ENCODE measurements around the gene HS3ST4. TPM values are rescaled to one million over a fixed set of nuclear protein-coding genes. Genes with fewer than 3 reads are reported as not detected.

The HS3ST4 gene
- total and polyA plus RNA-seq, 2 experiments from 2014 or later: not detected

GRCh38 chr16:26111900-26112299, 420.1 kb downstream of the HS3ST4 start:
- Histone ChIP-seq H3K9me3 (ENCODE audit: low read depth) (no peaks in the 10 kb centered on the region), H3K4me3 (no peak overlapping the region), H3K27me3 (replicated peaks; ENCODE audit: insufficient read depth) (no peaks in the 10 kb centered on the region), H3K4me1 (ENCODE audit: insufficient read depth) (no peaks in the 10 kb centered on the region), H3K27ac (no peak overlapping the region), H3K9ac (no peak overlapping the region), H3F3A (ENCODE audit: insufficient read depth) (no peaks in the 10 kb centered on the region), H3K4me2 (ENCODE audit: unreplicated experiment) (no peak overlapping the region), H3K9me2 (ENCODE audit: insufficient read depth) (no peaks in the 10 kb centered on the region), H2AFZ (no peak overlapping the region), H4K20me1 (ENCODE audit: insufficient read depth) (no peaks in the 10 kb centered on the region), H3K36me3 (ENCODE audit: low read depth) (no peaks in the 10 kb centered on the region), H3K79me2 (ENCODE audit: insufficient read depth) (no peaks in the 10 kb centered on the region)
- 16 to 22% methylated on average over 5 of the region's 5 CpGs for WGBS, 2 experiments (ENCODE audit: low coverage in 1 of 2, low lambda C conversion rate in 2 of 2, missing lambda C conversion rate in 2 of 2)
- DNase-seq: peak; percentile 1
- in situ Hi-C loops (cut with MboI): no loop called here
- TF ChIP-seq EZH2 (IDR thresholded peaks at IDR 0.05; ENCODE audit: insufficient read depth, poor library complexity, severe bottlenecking) (no peak), EZH2phosphoT487 (IDR thresholded peaks at IDR 0.05; ENCODE audit: insufficient read depth, low read depth) (no peak)

GRCh38 chr16:26118575-26118974, 426.8 kb downstream of the HS3ST4 start:
- in situ Hi-C loops (cut with MboI): no loop called here
- no peaks in the 10 kb centered on the region for H3K79me2 ChIP-seq (ENCODE audit: insufficient read depth)
- H3K4me1 ChIP-seq (ENCODE audit: insufficient read depth): no peaks in the 10 kb centered on the region
- no peaks in the 10 kb centered on the region for H3K36me3 ChIP-seq (ENCODE audit: low read depth)
- 1% methylated on average over 3 of the region's 3 CpGs for WGBS, 2 experiments (ENCODE audit: low coverage in 1 of 2, low lambda C conversion rate in 2 of 2, missing lambda C conversion rate in 2 of 2)
- H2AFZ ChIP-seq: no peak overlapping the region
- no peak overlapping the region for H3K4me3 ChIP-seq
- no peaks in the 10 kb centered on the region for H3F3A ChIP-seq (ENCODE audit: insufficient read depth)
- no peaks in the 10 kb centered on the region for H3K27me3 ChIP-seq (replicated peaks; ENCODE audit: insufficient read depth)
- no peak overlapping the region for H3K27ac ChIP-seq
- no peak for DNase-seq
- H3K9me3 ChIP-seq (ENCODE audit: low read depth): no peaks in the 10 kb centered on the region
- no peaks in the 10 kb centered on the region for H3K9me2 ChIP-seq (ENCODE audit: insufficient read depth)
- no peaks in the 10 kb centered on the region for H4K20me1 ChIP-seq (ENCODE audit: insufficient read depth)
- H3K9ac ChIP-seq: no peak overlapping the region
- TF ChIP-seq EZH2phosphoT487 (IDR thresholded peaks at IDR 0.05; ENCODE audit: insufficient read depth, low read depth): no peak
- no peak for TF ChIP-seq EZH2 (IDR thresholded peaks at IDR 0.05; ENCODE audit: insufficient read depth, poor library complexity, severe bottlenecking)
- H3K4me2 ChIP-seq (ENCODE audit: unreplicated experiment): no peak overlapping the region

- WGBS, 2 experiments (ENCODE audit: low coverage in 1 of 2, low lambda C conversion rate in 2 of 2, missing lambda C conversion rate in 2 of 2): 2 to 5% methylated on average over 3 of the region's 3 CpGs
- Histone ChIP-seq H3K9me2 (ENCODE audit: insufficient read depth) (no peaks in the 10 kb centered on the region), H3K79me2 (ENCODE audit: insufficient read depth) (no peaks in the 10 kb centered on the region), H3K36me3 (ENCODE audit: low read depth) (no peaks in the 10 kb centered on the region), H3K4me3 (no peak overlapping the region), H3K27ac (no peak overlapping the region), H3K4me2 (ENCODE audit: unreplicated experiment) (no peak overlapping the region), H3F3A (ENCODE audit: insufficient read depth) (no peaks in the 10 kb centered on the region), H3K9ac (no peak overlapping the region), H3K27me3 (replicated peaks; ENCODE audit: insufficient read depth) (no peaks in the 10 kb centered on the region), H2AFZ (no peak overlapping the region), H3K9me3 (ENCODE audit: low read depth) (no peaks in the 10 kb centered on the region), H4K20me1 (ENCODE audit: insufficient read depth) (no peaks in the 10 kb centered on the region), H3K4me1 (ENCODE audit: insufficient read depth) (no peaks in the 10 kb centered on the region)
- DNase-seq: no peak
- TF ChIP-seq EZH2phosphoT487 (IDR thresholded peaks at IDR 0.05; ENCODE audit: insufficient read depth, low read depth) (no peak), EZH2 (IDR thresholded peaks at IDR 0.05; ENCODE audit: insufficient read depth, poor library complexity, severe bottlenecking) (no peak)
- in situ Hi-C loops (cut with MboI): no loop called here
These were observed 429.0 kb downstream of the HS3ST4 start for GRCh38 chr16:26120729-26121128.

GRCh38 chr16:26128296-26128695, 436.5 kb downstream of the HS3ST4 start:
- Histone ChIP-seq H3K79me2 (ENCODE audit: insufficient read depth) (no peaks in the 10 kb centered on the region), H3K4me1 (ENCODE audit: insufficient read depth) (no peaks in the 10 kb centered on the region), H4K20me1 (ENCODE audit: insufficient read depth) (no peaks in the 10 kb centered on the region), H2AFZ (no peak overlapping the region), H3K27me3 (replicated peaks; ENCODE audit: insufficient read depth) (no peaks in the 10 kb centered on the region), H3K4me2 (ENCODE audit: unreplicated experiment) (no peak overlapping the region), H3K4me3 (no peak overlapping the region), H3K9me2 (ENCODE audit: insufficient read depth) (no peaks in the 10 kb centered on the region), H3K9ac (no peak overlapping the region), H3K9me3 (ENCODE audit: low read depth) (no peaks in the 10 kb centered on the region), H3K27ac (no peak overlapping the region), H3K36me3 (ENCODE audit: low read depth) (no peaks in the 10 kb centered on the region), H3F3A (ENCODE audit: insufficient read depth) (no peaks in the 10 kb centered on the region)
- in situ Hi-C loops (cut with MboI): no loop called here
- DNase-seq: no peak
- 0 to 4% methylated on average over 1 of the region's 1 CpG for WGBS, 2 experiments (ENCODE audit: low coverage in 1 of 2, low lambda C conversion rate in 2 of 2, missing lambda C conversion rate in 2 of 2)
- no peak for TF ChIP-seq EZH2 (IDR thresholded peaks at IDR 0.05; ENCODE audit: insufficient read depth, poor library complexity, severe bottlenecking)
- TF ChIP-seq EZH2phosphoT487 (IDR thresholded peaks at IDR 0.05; ENCODE audit: insufficient read depth, low read depth): no peak

- no peak for TF ChIP-seq EZH2phosphoT487 (IDR thresholded peaks at IDR 0.05; ENCODE audit: insufficient read depth, low read depth)
- TF ChIP-seq EZH2 (IDR thresholded peaks at IDR 0.05; ENCODE audit: insufficient read depth, poor library complexity, severe bottlenecking): no peak
- H3K36me3 ChIP-seq (ENCODE audit: low read depth): no peaks in the 10 kb centered on the region
- H2AFZ ChIP-seq: no peak overlapping the region
- H3K27ac ChIP-seq: no peak overlapping the region
- H3K9me3 ChIP-seq (ENCODE audit: low read depth): no peaks in the 10 kb centered on the region
- no peaks in the 10 kb centered on the region for H4K20me1 ChIP-seq (ENCODE audit: insufficient read depth)
- H3K4me3 ChIP-seq: no peak overlapping the region
- H3K79me2 ChIP-seq (ENCODE audit: insufficient read depth): no peaks in the 10 kb centered on the region
- H3K27me3 ChIP-seq (replicated peaks; ENCODE audit: insufficient read depth): no peaks in the 10 kb centered on the region
- H3K4me2 ChIP-seq (ENCODE audit: unreplicated experiment): no peak overlapping the region
- in situ Hi-C loops (cut with MboI): no loop called here
- no peaks in the 10 kb centered on the region for H3K9me2 ChIP-seq (ENCODE audit: insufficient read depth)
- WGBS, 2 experiments (ENCODE audit: low coverage in 1 of 2, low lambda C conversion rate in 2 of 2, missing lambda C conversion rate in 2 of 2): 2 to 8% methylated on average over 9 of the region's 9 CpGs
- no peaks in the 10 kb centered on the region for H3K4me1 ChIP-seq (ENCODE audit: insufficient read depth)
- no peak for DNase-seq
- H3F3A ChIP-seq (ENCODE audit: insufficient read depth): no peaks in the 10 kb centered on the region
- no peak overlapping the region for H3K9ac ChIP-seq
These were observed 438.2 kb downstream of the HS3ST4 start for GRCh38 chr16:26129997-26130396.
